Measurements from ENCODE around the gene WRNIP1. TPM values are rescaled to one million over a fixed set of nuclear protein-coding genes. Genes with fewer than 3 reads are reported as not detected.

The WRNIP1 gene
- total and polyA plus RNA-seq, 10 of the 15 experiments (the other 5 are each of a cell fraction or from before 2014, with no cell fraction given) = 9.3 to 30.5 (median 24.3) TPM

GRCh38 chr6:2752477-2753109 lies 12.6 kb upstream of the WRNIP1 start:
- Histone ChIP-seq H3K4me2 (ENCODE audit: control insufficient read depth, insufficient read depth) (no peak overlapping the region), H3K36me3 (ENCODE audit: control insufficient read depth in 2 of 2, insufficient read depth in 2 of 2, low read length in 1 of 2) (no peaks in the 10 kb centered on the region), H3K4me3 (no peak overlapping the region), H2AFZ (ENCODE audit: control insufficient read depth, low read depth, low read length) (no peak overlapping the region), H4K20me1 (ENCODE audit: control insufficient read depth, insufficient read depth) (no peaks in the 10 kb centered on the region), H3K9ac (ENCODE audit: control insufficient read depth, insufficient read depth, low read length) (no peak overlapping the region), H3K9me3 (replicated peaks; ENCODE audit: control insufficient read depth, insufficient read depth, low read length) (no peaks in the 10 kb centered on the region), H3K27ac (ENCODE audit: control insufficient read depth, insufficient read depth) (no peak overlapping the region), H3K27me3 (replicated peaks in 1 of 2; ENCODE audit: control insufficient read depth in 2 of 2, insufficient read depth in 2 of 2, low read length in 1 of 2) (peaks cover 4 to 7% of the 10 kb centered on the region in 2 experiments; a peak in 2 of 4 replicates), H3K4me1 (ENCODE audit: control insufficient read depth, insufficient read depth, low read length) (no peaks in the 10 kb centered on the region), H3K79me2 (ENCODE audit: control insufficient read depth, insufficient read depth, low read length) (no peaks in the 10 kb centered on the region)
- BruUV-seq (replicated peaks) = no TSS peak
- TF ChIP-seq JUND (IDR thresholded peaks at IDR 0.05; ENCODE audit: low read depth, low read length) = no peak
- TF ChIP-seq NR2C2 (IDR thresholded peaks at IDR 0.05; ENCODE audit: borderline replicate concordance, control insufficient read depth, insufficient read length, low read depth) = no peak
- no peak for DNase-seq (ENCODE audit: low read depth, low spot score)
- intact Hi-C loops (cut with micrococcal nuclease; ENCODE audit: unreplicated experiment) (no loop called here), in situ Hi-C loops (cut with MboI) (loop anchor here (10.0 kb wide), 1 partner anchor 1158 kb away; no protein-coding TSS in a partner anchor)
- FAIRE-seq = no peak
- ChIA-PET POLR2A (no interaction called here), CTCF (interaction anchor here (0.7 to 6.2 kb wide), 4 partner anchors 9 to 19 kb away, joined by 3 to 85 read pairs (median 6); no protein-coding TSS in a partner anchor), RAD21 (ENCODE audit: unreplicated experiment) (no interaction called here), SMC1A (ENCODE audit: uncharacterized antibody, unreplicated experiment) (no interaction called here)
- WGBS (ENCODE audit: insufficient coverage, insufficient replicate concordance, low lambda C conversion rate, missing lambda C conversion rate) = 60% methylated on average over 5 of the region's 5 CpGs
- no peak for ATAC-seq

GRCh38 chr6:2753110-2753489 lies 12.1 kb upstream of the WRNIP1 start:
- Histone ChIP-seq H3K36me3 (ENCODE audit: control insufficient read depth in 2 of 2, insufficient read depth in 2 of 2, low read length in 1 of 2) (no peaks in the 10 kb centered on the region), H2AFZ (ENCODE audit: control insufficient read depth, low read depth, low read length) (no peak overlapping the region), H3K4me3 (no peak overlapping the region), H3K9ac (ENCODE audit: control insufficient read depth, insufficient read depth, low read length) (no peak overlapping the region), H3K79me2 (ENCODE audit: control insufficient read depth, insufficient read depth, low read length) (no peaks in the 10 kb centered on the region), H3K27me3 (replicated peaks in 1 of 2; ENCODE audit: control insufficient read depth in 2 of 2, insufficient read depth in 2 of 2, low read length in 1 of 2) (peaks cover 4 to 7% of the 10 kb centered on the region in 2 experiments; a peak in 2 of 4 replicates), H4K20me1 (ENCODE audit: control insufficient read depth, insufficient read depth) (no peaks in the 10 kb centered on the region), H3K4me2 (ENCODE audit: control insufficient read depth, insufficient read depth) (no peak overlapping the region), H3K4me1 (ENCODE audit: control insufficient read depth, insufficient read depth, low read length) (no peaks in the 10 kb centered on the region), H3K27ac (ENCODE audit: control insufficient read depth, insufficient read depth) (no peak overlapping the region), H3K9me3 (replicated peaks; ENCODE audit: control insufficient read depth, insufficient read depth, low read length) (no peaks in the 10 kb centered on the region)
- ChIA-PET RAD21 (ENCODE audit: unreplicated experiment) (no interaction called here), CTCF (interaction anchor here (0.7 to 6.2 kb wide), 4 partner anchors 8 to 19 kb away, joined by 3 to 85 read pairs (median 6); no protein-coding TSS in a partner anchor), SMC1A (ENCODE audit: uncharacterized antibody, unreplicated experiment) (no interaction called here), POLR2A (no interaction called here)
- BruUV-seq (replicated peaks) = no TSS peak
- ATAC-seq = no peak
- WGBS (ENCODE audit: insufficient coverage, insufficient replicate concordance, low lambda C conversion rate, missing lambda C conversion rate) = 57% methylated on average over 7 of the region's 7 CpGs
- FAIRE-seq = no peak
- intact Hi-C loops (cut with micrococcal nuclease; ENCODE audit: unreplicated experiment) = no loop called here
- DNase-seq (ENCODE audit: low read depth, low spot score) = no peak
- in situ Hi-C loops (cut with MboI) = loop anchor here (10.0 kb wide), 1 partner anchor 1158 kb away; no protein-coding TSS in a partner anchor
- TF ChIP-seq ZNF207 (IDR thresholded peaks at IDR 0.05; ENCODE audit: borderline replicate concordance) (no peak), SP1 (IDR thresholded peaks at IDR 0.05; ENCODE audit: low read depth, low read length) (no peak), SKIL (IDR thresholded peaks at IDR 0.05; ENCODE audit: low read depth, poor library complexity, severe bottlenecking) (no peak), BCL11A (IDR thresholded peaks at IDR 0.05; ENCODE audit: low read depth, low read length) (no peak), POU2F2 (IDR thresholded peaks at IDR 0.05; ENCODE audit: borderline replicate concordance, low read depth, low read length) (no peak), RUNX3 (IDR thresholded peaks at IDR 0.05; ENCODE audit: low read length) (no peak), MEF2B (IDR thresholded peaks at IDR 0.05; ENCODE audit: partially characterized antibody, poor library complexity, severe bottlenecking) (no peak)
- TF ChIP-seq, protein P1, sequence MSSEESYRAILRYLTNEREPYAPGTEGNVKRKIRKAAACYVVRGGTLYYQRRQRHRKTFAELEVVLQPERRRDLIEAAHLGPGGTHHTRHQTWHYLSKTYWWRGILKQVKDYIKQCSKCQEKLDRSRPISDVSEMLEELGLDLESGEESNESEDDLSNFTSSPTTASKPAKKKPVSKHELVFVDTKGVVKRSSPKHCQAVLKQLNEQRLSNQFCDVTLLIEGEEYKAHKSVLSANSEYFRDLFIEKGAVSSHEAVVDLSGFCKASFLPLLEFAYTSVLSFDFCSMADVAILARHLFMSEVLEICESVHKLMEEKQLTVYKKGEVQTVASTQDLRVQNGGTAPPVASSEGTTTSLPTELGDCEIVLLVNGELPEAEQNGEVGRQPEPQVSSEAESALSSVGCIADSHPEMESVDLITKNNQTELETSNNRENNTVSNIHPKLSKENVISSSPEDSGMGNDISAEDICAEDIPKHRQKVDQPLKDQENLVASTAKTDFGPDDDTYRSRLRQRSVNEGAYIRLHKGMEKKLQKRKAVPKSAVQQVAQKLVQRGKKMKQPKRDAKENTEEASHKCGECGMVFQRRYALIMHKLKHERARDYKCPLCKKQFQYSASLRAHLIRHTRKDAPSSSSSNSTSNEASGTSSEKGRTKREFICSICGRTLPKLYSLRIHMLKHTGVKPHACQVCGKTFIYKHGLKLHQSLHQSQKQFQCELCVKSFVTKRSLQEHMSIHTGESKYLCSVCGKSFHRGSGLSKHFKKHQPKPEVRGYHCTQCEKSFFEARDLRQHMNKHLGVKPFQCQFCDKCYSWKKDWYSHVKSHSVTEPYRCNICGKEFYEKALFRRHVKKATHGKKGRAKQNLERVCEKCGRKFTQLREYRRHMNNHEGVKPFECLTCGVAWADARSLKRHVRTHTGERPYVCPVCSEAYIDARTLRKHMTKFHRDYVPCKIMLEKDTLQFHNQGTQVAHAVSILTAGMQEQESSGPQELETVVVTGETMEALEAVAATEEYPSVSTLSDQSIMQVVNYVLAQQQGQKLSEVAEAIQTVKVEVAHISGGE (CRISPR knock-in tag; IDR thresholded peaks at IDR 0.05) = no peak

Data from GM12878 (cell line).